SW480 (cell line): ENCODE data around the gene PCIF1.
"Not testable (repeated sequence)": the region's sequence is repeated elsewhere in the genome, so short reads cannot be mapped to it uniquely, and the experiment has no call there.

Experiments
- DNase-seq: peaks from one replicate; pipeline ENCODE4 v3.0.0-alpha.2; 2016; ENCODE audit warnings: low spot score

Gene PCIF1

GRCh38 chr20:45994761-45995493 lies 60.4 kb downstream of the PCIF1 start:
- no peak for DNase-seq

GRCh38 chr20:45995495-45996097 lies 61.1 kb downstream of the PCIF1 start:
- not testable (repeated sequence) for DNase-seq

- DNase-seq: no peak
These were observed 62.7 kb downstream of the PCIF1 start for GRCh38 chr20:45997187-45997586.
